GM13977 (cell line): Measurements from ENCODE around the gene CHDH.

ENCODE experiments used
- DNase-seq: peaks from one replicate; pipeline ENCODE4 v3.0.0; 2012; ENCODE audit warnings: low spot score
- CTCF ChIP-seq: IDR thresholded peaks from 2 replicates; pipeline ENCODE4 v1.5.1; 2012; ENCODE audit warnings: mild to moderate bottlenecking, control low read depth; ENCODE audit not compliant: insufficient read depth; ENCODE audit errors: extremely low read depth, missing control alignments
- in situ Hi-C: fragments of 300-500 bp; cut with MboI; formaldehyde crosslinking; loops from one replicate; pipeline ENCODE4 v1.12.0; 2022; ENCODE audit warnings: low sequenced_read_pairs, low pct_unique_long_range_greater_than_20kb, mixed read lengths, inconsistent platforms; ENCODE audit not compliant: unreplicated experiment

CHDH gene

GRCh38 chr3:53836084-53836872, 9.9 kb downstream of the CHDH start:
- no peak for DNase-seq
- in situ Hi-C loops = no loop called here
- no peak for TF ChIP-seq CTCF

GRCh38 chr3:53835257-53835656, 11.0 kb downstream of the CHDH start:
- no peak for TF ChIP-seq CTCF
- in situ Hi-C loops = no loop called here

GRCh38 chr3:53834429-53835095, 11.7 kb downstream of the CHDH start:
- in situ Hi-C loops = no loop called here
- no peak for TF ChIP-seq CTCF

More at GRCh38 chr3:53835257-53835656, 11.0 kb downstream of the CHDH start:
- DNase-seq = no peak

GRCh38 chr3:53833700-53834099, 12.5 kb downstream of the CHDH start:
- no peak for TF ChIP-seq CTCF
- no peak for DNase-seq
- in situ Hi-C loops = no loop called here

More at GRCh38 chr3:53834429-53835095, 11.7 kb downstream of the CHDH start:
- DNase-seq = no peak

GRCh38 chr3:53833053-53833645, 13.1 kb downstream of the CHDH start:
- TF ChIP-seq CTCF = no peak
- no peak for DNase-seq
- in situ Hi-C loops = no loop called here

GRCh38 chr3:53830944-53831343, 15.3 kb downstream of the CHDH start:
- in situ Hi-C loops = no loop called here
- no peak for DNase-seq

More at GRCh38 chr3:53830944-53831343, 15.3 kb downstream of the CHDH start:
- no peak for TF ChIP-seq CTCF
